Sigmoid colon (tissue), 4 donors: ENCODE data around the gene KRTAP10-5.

ENCODE experiments used
- EP300 ChIP-seq, 4 donors: sonication (generic); formaldehyde crosslinking; IDR thresholded peaks; one replicate each; pipeline ENCODE4 v1.6.1; 2017; ENCODE audit warnings: antibody characterized with exemption in 4 of 4
- POLR2A ChIP-seq, 2 donors: fragments of 450-650 bp; IDR thresholded peaks; one replicate each; pipeline ENCODE4 v1.6.1; 2016; ENCODE audit warnings: antibody characterized with exemption in 2 of 2, mild to moderate bottlenecking in 2 of 2, moderate library complexity in 2 of 2
- POLR2AphosphoS5 ChIP-seq, 4 donors: sonication (generic); formaldehyde crosslinking; IDR thresholded peaks; one replicate each; pipeline ENCODE4 v1.6.1; 2017; ENCODE audit warnings: antibody characterized with exemption in 4 of 4
- TF ChIP-seq, protein P1 (sequence below), 4 experiments: fragments of 450-650 bp in 3 of 4; fragments of 200-600 bp in 1 of 4; IDR thresholded peaks; one replicate each; pipeline ENCODE4 v1.5.1; 2016 to 2019; ENCODE audit warnings: antibody characterized with exemption in 4 of 4, mild to moderate bottlenecking in 3 of 4, moderate library complexity in 2 of 4

DNA sequence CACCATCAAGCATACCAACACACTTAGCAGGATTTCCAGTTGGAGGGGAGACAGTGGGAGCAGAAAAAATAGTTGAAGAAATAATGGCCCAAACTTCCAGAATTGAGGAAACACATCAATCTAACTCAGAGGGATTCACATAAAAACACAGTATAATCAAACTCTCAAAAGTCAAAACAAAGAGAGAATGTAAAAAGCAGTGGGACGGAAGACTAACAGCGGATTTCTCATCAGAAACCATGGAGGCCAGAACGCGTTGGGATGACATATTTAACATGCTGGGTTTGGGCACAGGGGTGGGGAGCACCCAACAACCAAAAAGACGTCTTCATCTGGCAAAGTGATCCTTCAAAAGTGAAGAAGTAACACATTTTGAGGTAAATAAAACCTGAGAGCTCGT is 39.5 kb upstream of the KRTAP10-5 start:
- TF ChIP-seq, protein P1, sequence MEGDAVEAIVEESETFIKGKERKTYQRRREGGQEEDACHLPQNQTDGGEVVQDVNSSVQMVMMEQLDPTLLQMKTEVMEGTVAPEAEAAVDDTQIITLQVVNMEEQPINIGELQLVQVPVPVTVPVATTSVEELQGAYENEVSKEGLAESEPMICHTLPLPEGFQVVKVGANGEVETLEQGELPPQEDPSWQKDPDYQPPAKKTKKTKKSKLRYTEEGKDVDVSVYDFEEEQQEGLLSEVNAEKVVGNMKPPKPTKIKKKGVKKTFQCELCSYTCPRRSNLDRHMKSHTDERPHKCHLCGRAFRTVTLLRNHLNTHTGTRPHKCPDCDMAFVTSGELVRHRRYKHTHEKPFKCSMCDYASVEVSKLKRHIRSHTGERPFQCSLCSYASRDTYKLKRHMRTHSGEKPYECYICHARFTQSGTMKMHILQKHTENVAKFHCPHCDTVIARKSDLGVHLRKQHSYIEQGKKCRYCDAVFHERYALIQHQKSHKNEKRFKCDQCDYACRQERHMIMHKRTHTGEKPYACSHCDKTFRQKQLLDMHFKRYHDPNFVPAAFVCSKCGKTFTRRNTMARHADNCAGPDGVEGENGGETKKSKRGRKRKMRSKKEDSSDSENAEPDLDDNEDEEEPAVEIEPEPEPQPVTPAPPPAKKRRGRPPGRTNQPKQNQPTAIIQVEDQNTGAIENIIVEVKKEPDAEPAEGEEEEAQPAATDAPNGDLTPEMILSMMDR (IDR thresholded peaks at IDR 0.05) = no peak
- no peak for TF ChIP-seq POLR2A (IDR thresholded peaks at IDR 0.05)
- no peak for TF ChIP-seq EP300 (IDR thresholded peaks at IDR 0.05)
- no peak for TF ChIP-seq POLR2AphosphoS5 (IDR thresholded peaks at IDR 0.05)
